ENCODE data around the gene FBXW10.
"Not testable (repeated sequence)": the region's sequence is repeated elsewhere in the genome, so short reads cannot be mapped to it uniquely, and the experiment has no call there.

Gene FBXW10

DNA sequence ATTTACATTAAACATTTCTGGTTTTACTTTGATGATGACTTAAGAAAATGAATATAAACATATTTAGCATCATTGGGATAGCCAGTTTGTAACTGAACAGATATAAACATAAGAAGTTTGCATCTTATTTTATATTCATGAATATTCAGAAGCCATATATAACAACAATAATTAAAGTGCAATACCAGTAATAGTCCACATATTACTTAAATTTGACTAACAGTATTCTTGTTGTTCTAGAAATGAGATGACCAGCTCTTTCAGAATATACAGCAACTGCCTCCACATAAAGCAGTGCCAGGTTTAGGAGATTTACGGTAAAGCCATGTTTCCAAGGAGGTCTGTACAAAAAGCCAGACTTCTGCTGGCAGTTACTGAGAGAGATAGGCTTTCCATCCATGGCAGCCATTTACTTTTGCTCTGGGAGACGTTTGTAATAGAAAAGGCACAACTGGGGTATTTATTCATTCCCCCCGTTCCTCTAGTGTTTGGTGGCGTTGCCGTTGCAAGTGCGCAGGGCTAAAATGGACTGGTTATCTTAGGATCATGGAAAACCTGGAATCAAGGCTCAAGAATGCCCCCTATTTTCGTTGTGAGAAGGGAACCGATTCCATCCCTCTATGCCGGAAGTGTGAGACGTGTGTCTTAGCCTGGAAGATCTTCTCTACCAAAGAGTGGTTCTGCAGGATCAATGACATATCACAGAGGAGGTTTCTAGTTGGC is at the start of gene FBXW10:
Gene FBXW10 (plus strand): TSS at position 356 of the 723 bp plus-strand sequence. CDS start 191 bp downstream, at position 547.
- not testable (repeated sequence) for DNase-seq (ENCODE audit: low read depth in 2 of 2)

- not testable (repeated sequence) for DNase-seq (ENCODE audit: low read depth in 2 of 2)
Observed at GRCh38 chr17:18695143-18695542, 48.7 kb upstream of the FBXW10 start.

GRCh38 chr17:18698473-18699103 is 45.3 kb upstream of the FBXW10 start:
- DNase-seq (ENCODE audit: low read depth in 2 of 2): not testable (repeated sequence)

GRCh38 chr17:18705955-18706354 is 37.9 kb upstream of the FBXW10 start:
- not testable (repeated sequence) for DNase-seq (ENCODE audit: low read depth in 2 of 2)

- not testable (repeated sequence) for DNase-seq (ENCODE audit: low read depth in 2 of 2)
Observed at GRCh38 chr17:18708215-18708614, 35.6 kb upstream of the FBXW10 start.

GRCh38 chr17:18712354-18712999 is 31.4 kb upstream of the FBXW10 start:
- DNase-seq (ENCODE audit: low read depth in 2 of 2): peak; percentile 24

- DNase-seq (ENCODE audit: low read depth in 2 of 2): not testable (repeated sequence)
Observed at GRCh38 chr17:18718643-18719427, 25.0 kb upstream of the FBXW10 start.

DNA sequence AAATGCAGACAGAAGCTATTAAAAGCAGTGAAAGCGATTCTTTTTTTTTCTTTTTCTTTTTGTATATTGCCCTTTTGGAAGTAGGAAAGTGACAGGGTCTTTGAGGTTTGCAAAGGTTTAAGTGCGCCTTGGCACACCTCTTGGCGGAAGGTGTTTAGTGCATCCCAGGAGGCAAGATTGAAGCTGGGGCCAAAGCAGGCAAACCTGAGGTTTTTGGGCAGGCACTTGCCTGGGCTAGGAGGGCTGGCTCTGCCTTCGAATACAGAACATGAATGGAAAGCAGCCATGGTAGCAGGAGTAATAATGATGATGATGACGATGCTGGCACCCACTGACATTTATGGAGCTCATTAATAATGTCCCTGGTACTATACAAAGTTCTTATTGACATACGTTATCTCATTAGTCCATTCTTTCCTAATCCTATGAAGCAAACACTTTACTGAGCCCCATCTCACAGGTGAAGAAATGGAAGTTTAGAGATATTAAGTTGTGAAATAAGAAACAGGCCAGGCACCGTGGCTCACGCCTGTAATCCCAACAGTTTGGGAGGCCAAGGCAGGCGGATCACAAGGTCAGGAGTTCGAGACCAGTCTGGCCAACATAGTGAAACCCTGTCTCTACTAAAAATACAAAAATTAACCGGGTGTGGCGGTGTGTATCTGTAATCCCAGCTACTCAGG is 24.3 kb upstream of the FBXW10 start:
- DNase-seq (ENCODE audit: low read depth in 2 of 2): not testable (repeated sequence)

- not testable (repeated sequence) for DNase-seq (ENCODE audit: low read depth in 2 of 2)
Observed at GRCh38 chr17:18721775-18722547, 21.9 kb upstream of the FBXW10 start.

DNA sequence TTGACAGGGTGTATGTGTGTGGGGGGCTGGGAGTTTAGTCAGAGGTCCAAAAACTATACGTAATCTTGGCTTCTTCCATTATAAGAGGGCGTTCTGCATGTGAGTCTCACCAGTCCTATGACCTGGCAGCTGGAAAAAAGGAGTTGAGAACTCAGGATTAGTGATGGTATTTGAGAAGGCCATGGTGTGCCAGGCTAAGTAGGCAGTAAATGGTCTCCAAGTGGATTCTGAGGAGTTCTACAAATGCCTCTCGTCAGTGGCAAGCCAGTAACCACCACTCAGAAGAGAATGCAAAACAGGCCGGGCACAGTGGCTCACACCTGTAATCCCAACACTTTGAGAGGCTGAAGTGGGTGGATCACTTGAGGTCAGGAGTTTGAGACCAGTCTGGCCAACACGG is 21.2 kb upstream of the FBXW10 start:
- DNase-seq (ENCODE audit: low read depth in 2 of 2): not testable (repeated sequence)

DNA sequence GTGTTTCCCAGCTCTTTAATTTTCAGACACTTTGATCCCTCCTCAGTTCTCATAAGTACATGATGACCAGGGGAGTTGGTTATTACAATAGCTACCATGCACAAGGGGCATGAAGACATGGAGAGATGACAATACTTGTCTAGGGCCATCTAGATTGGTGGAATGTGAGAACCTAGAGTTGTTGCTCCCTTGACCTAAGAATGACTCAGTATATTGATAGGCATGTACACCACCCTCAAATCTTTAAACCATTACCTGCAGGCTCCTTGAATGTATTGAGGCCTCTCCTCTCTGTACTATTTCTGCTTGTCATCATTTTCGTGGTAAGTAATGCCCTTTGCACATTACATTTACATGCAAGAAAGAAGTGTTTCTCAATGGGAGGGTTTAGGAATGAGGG is 20.3 kb upstream of the FBXW10 start:
- not testable (repeated sequence) for DNase-seq (ENCODE audit: low read depth in 2 of 2)

DNA sequence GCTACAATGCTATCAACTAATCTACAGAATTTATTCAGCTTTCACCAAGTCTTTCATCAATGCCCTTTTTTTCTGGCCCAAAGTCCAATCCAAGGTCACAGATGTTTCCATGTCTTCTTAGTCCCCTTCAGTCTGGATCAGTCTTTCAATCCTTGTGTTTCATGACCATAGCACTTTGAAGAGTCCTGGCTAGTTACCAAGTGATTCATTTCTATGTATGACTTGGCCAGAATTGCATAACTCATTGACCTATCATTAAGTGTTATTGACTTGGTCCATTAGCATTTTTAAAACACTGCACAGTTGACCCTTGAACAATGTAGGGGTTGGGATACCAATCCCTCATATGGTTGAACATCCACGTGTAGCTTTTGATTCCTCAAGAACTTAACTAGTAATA is 11.4 kb upstream of the FBXW10 start:
- not testable (repeated sequence) for DNase-seq (ENCODE audit: low read depth in 2 of 2)

GRCh38 chr17:18733350-18733749 is 10.5 kb upstream of the FBXW10 start:
- DNase-seq (ENCODE audit: low read depth in 2 of 2): not testable (repeated sequence)

DNA sequence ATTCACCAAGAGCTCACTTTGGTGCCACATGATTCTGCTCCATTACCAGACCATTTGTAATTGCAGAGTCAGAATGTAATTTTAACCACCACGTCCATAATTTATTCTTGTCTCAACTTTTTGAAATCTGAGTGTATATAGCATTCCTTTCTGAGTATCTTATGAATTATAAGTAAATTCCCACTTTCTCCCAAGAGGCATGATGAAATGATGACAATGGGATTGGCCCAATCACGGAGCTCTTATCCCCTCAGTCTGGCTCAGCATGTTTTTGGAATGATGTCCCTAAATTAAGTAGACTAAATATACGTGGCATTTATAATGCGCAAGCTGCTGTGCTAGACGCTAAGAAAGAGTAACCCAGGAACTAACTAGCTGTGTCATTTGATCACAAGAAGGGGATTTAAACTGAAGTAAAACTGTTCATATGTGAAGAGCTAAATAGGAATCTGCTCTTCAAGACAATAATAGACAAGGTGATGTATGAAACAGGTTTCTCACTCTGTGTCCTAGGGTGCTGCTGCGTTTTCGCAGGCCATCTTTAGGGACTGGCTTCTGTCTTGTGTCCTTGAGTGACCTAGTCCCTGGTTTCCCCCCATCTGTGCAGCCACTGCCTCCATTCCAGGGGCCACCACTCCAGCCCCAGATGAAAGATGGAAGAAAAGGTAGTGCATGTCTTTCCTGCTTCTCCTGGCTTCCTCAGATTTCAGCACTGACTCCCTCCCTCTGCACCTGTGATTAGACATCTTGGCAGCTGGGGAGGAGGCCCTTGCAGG is 4.0 kb upstream of the FBXW10 start:
- not testable (repeated sequence) for DNase-seq (ENCODE audit: low read depth in 2 of 2)

DNA sequence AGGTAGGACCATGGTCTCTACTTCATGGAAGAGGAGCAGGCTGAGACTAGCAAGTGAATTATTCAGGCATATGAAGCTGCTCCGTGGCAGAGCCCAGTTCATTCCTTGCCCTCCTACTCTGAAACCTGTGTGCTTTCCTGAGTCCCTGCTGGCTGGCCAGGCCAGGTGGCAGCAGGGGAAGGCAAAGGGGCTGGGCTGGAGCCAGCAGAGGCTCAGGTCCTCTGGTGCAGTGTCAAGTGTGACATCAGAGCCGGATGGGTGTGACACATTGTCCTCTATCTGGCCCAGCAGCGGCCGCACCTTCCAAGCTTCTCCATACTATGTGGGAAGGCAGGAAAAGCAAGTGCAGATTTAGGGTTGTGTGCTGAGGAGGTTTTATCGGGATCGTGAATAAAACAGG is 2.6 kb upstream of the FBXW10 start:
- not testable (repeated sequence) for DNase-seq (ENCODE audit: low read depth in 2 of 2)

DNA sequence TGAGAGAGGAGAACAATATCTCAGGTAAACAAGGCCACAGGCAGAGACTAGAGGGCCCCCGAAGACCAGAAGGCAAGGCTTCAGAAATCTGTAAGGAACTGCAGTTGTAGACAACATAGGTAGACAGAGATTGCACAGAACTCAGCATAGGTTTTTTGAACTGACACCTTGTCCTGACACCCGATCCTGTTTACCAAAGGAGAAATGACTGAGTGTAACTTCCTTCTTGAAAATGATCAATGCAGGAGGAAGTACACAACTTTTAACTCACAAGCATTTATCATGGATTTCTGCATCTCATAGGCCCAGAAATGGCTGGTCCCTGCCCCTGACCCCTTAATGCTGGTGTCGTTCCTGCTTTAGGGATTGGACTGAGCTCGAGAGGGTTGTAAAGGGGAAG is 872 bp downstream of the FBXW10 start:
- DNase-seq (ENCODE audit: low read depth in 2 of 2): not testable (repeated sequence)

DNA sequence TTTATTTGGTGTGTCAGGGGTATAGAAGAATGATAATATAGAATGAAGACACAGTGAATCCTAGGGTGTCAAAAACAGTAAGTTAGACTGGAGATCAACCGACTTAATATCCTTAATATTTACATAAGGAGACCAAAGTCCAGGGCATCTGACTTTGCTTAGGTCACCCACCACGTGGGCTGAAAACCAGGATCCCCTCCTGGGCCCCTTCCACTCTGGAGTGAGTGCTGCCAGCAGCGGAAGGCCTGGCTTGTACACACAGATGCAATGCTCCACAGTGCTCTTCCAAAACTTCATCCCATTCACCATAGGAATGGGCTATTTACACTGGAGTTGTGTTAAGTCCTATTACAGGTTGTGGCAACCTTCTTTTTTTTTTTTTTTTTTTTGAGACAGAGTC is 2.7 kb downstream of the FBXW10 start:
- DNase-seq (ENCODE audit: low read depth in 2 of 2): not testable (repeated sequence)

DNA sequence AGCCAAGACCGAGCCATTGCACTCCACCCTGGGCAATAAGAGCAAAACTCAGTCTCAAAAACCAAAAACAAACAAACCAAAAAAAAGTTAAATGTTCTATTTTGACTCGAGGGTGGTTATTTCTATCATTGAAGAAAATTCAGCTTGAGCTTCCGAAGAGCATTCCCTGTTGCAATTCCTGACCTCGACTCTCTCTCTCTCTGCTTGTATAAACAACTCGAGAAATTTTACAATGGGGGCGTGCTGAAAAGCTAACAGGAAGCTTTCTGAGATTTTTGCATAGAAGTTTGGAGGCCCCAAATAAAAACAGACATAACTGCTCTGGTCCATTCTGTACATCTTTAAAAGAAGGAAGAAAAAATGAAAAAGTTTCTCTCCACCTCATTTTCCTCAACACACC is 3.6 kb downstream of the FBXW10 start:
- DNase-seq (ENCODE audit: low read depth in 2 of 2): not testable (repeated sequence)

DNA sequence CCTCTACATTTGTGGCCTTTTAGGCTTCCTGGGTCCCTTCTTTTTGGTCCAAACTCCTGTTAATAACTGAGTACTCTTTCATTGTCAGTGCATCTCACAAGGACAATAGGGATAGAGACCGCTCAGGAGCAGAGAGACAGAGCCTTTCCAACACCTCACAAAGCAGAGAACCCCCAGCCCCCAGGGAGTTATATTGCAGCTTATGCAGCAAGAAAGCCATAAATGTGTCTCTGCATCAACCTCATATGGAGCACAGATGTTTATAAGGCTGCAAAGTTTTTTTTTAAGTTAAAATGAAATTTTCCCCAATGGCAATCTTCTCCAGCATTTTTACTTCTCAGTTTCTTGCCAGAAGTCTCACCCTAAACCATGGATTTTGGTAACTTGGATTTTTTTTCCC is 6.4 kb downstream of the FBXW10 start:
- not testable (repeated sequence) for DNase-seq (ENCODE audit: low read depth in 2 of 2)
